RWPE1 (cell line): ENCODE data around the gene MYO10.
A peak's percentile ranks its signal among the peaks of the same experiment; 100 is the strongest.

Source experiments
- CTCF ChIA-PET: fragments of 350-600 bp; sonication (Branson Sonifier 250); formaldehyde crosslinking; extraction: SDS; loops from one replicate; lab custom pipeline; 2021; lab: Yijun Ruan, JAX
- POLR2A ChIA-PET: fragments of 400-600 bp; formaldehyde crosslinking; extraction: SDS; loops from one replicate; lab custom pipeline; 2020; ENCODE audit warnings: antibody characterized with exemption; ENCODE audit not compliant: low non-redundant PET; lab: Yijun Ruan, JAX
- DNase-seq: peaks from one replicate; pipeline ENCODE4 v3.0.0; 2012; ENCODE audit warnings: low spot score
- H3K27ac ChIP-seq: fragments of 450-650 bp; 2 replicates; pipeline ENCODE4 v1.5.1; 2017
- CTCF ChIP-seq: fragments of 450-650 bp; conservative IDR thresholded peaks from 2 replicates; pipeline ENCODE4 v1.5.1; 2017; ENCODE audit warnings: low read depth, mild to moderate bottlenecking

MYO10 gene

GRCh38 chr5:16812911-16813310, 123.2 kb downstream of the MYO10 start:
- no peak overlapping the region for H3K27ac ChIP-seq
- ChIA-PET POLR2A (no interaction called here), CTCF (no interaction called here)
- TF ChIP-seq CTCF: no peak
- DNase-seq: peak; percentile 63

- no peak for DNase-seq
- ChIA-PET CTCF (no interaction called here), POLR2A (no interaction called here)
- H3K27ac ChIP-seq: no peak overlapping the region
- no peak for TF ChIP-seq CTCF
Observed at GRCh38 chr5:16812448-16812847, 123.6 kb downstream of the MYO10 start.

- DNase-seq: no peak
- H3K27ac ChIP-seq: peak overlapping the region; percentile 54
- TF ChIP-seq CTCF: no peak
- ChIA-PET CTCF (no interaction called here), POLR2A (no interaction called here)
Observed at GRCh38 chr5:16810208-16810854, 125.8 kb downstream of the MYO10 start.

- H3K27ac ChIP-seq: peak overlapping the region; percentile 54
- no peak for TF ChIP-seq CTCF
- ChIA-PET POLR2A (no interaction called here), CTCF (no interaction called here)
- DNase-seq: no peak
Observed at GRCh38 chr5:16809395-16810207, 126.5 kb downstream of the MYO10 start.

- CTCF ChIA-PET: interaction anchor here (0.6 kb wide), 1 partner anchor 59 kb away, joined by 3 read pairs; no protein-coding TSS in a partner anchor
- DNase-seq: no peak
- no peak for TF ChIP-seq CTCF
- POLR2A ChIA-PET: no interaction called here
- peak overlapping the region; percentile 54 for H3K27ac ChIP-seq
Observed at GRCh38 chr5:16809010-16809394, 127.1 kb downstream of the MYO10 start.

- POLR2A ChIA-PET: no interaction called here
- H3K27ac ChIP-seq: no peak overlapping the region
- CTCF ChIA-PET: no interaction called here
- TF ChIP-seq CTCF: no peak
- DNase-seq: peak; percentile 42
Observed at GRCh38 chr5:16808021-16808420, 128.1 kb downstream of the MYO10 start.
